Adipose tissue (tissue), 3 donors: ENCODE data around the gene MINAR1. TPM values are rescaled to one million over a fixed set of nuclear protein-coding genes. Genes with fewer than 3 reads are reported as not detected.

Experiments used
- H3K27ac ChIP-seq: one replicate; pipeline ENCODE4 v1.5.1; 2013; ENCODE audit warnings: low read depth, low read length
- WGBS, 3 donors: extraction: QIAGEN DNeasy Blood & Tissue Kit; methylation state at CpG; one replicate each; pipeline ENCODE4 v1.1.7; 2013; 5-methylcytosine and 5-hydroxymethylcytosine counted together
- polyA plus RNA-seq, 3 donors: library from polyadenylated mRNA; stranded (reverse); fragments of 200-250 nt; gene quantifications; one replicate each; pipeline ENCODE4 v1.2.3, GENCODE V29; 2013
- donor health status: healthy with polysubstance abuse.
- donor health status: Bipolar disorder and iron deficiency.
- donor health status: healthy.

The MINAR1 gene
- polyA plus RNA-seq, 3 donors, result 0.07 to 0.49 (median 0.22) TPM

DNA sequence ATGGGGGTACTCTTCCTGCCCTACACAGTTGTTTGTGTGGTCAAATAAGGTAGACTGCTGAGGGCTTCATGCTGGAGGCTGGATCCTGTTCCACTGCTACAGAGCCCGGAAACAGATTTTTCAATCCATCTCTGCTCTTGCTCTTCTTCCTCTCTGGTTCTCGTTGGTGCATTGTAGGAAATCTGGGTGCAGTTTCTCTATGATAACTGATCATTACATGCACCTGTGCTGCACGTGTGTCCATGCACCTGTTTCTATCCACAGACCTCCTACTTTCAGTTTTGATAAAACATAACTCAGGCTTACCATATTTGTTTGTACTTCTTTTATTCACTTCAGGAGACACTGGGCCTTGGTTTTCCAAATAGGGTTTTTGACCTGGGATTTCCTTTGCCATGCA is 21.3 kb downstream of the MINAR1 start:
- WGBS, 3 donors, result 68 to 84% (median 79%) methylated on average over 3 of the region's 3 CpGs
- no peak overlapping the region for H3K27ac ChIP-seq

DNA sequence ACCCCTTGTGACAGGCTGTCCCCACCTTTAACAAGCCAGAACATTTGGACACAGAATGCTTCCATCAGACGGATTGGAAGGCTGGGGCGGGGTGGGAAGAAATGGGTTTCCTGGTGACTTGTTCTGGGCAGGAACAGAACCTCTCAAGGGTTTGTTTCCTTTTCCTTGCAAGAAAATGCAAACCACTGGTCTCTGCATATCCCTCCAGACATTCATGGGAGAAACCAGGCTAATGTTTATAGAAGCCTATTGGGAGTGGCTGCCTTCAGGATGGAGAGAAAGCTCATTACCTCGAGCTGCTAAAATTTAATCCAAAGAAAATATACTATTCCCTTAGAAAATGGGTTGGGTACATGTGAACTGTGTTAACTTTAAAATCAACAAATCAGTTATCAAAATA is 21.9 kb downstream of the MINAR1 start:
- 64 to 80% (median 78%) methylated on average over 3 of the region's 3 CpGs for WGBS, 3 donors
- no peak overlapping the region for H3K27ac ChIP-seq

DNA sequence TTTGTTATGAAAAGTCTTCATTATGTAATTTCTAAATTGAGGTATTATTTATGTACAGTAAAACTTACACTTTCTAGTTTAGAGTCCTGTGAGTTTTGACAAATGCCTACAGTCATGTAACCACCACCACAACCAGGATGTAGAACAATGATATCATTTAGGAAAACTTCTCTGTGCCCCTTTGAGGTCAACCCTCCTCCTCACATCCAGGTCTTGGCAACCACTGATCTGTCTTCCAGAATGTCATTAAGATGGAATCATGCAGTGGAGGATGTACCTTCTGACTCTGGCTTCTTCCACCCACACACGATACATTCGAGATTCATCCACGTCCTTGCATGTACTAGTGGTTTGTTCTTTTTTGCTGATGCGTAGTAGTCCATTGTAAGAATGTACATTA is 23.2 kb downstream of the MINAR1 start:
- WGBS, 3 donors, result 90 to 93% (median 91%) methylated on average over 4 of the region's 4 CpGs
- H3K27ac ChIP-seq, result no peak overlapping the region

DNA sequence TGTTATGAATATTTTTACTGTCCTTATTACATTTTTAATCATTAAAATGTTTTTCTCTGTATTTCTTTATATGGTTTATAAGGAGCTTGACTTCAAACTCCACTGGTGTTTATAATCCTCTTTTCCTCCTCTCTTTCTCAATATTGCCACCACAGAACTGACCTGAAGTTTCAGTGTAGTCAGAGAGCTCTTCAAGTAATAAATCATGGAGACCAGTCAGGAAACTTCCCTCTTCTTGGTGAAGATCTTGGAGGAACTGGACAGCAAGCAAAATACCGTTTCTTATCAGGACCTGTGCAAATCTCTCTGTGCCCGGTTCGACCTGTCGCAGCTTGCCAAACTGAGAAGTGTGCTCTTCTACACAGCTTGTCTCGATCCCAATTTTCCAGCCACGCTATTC is 23.8 kb downstream of the MINAR1 start:
- 73 to 88% (median 83%) methylated on average over 6 of the region's 6 CpGs for WGBS, 3 donors

DNA sequence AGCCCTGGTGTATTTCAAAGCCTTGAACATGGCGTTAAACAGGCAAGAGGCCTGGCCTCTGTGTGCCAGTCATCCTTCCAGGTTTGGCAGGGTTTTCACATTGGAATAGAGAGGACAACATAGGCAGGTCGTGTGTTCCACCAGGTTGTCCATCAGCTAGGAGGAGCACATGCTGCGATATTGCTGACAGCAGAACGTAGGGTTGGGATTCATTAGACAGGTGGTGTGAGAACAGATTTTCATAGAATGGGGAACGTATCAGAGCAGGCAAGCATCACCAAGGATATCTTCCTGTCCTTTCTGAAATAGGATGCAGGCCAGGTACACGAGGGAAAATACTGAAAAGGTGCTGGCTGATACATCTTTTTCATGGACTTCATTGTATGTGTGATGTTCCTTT is 26.4 kb downstream of the MINAR1 start:
- H3K27ac ChIP-seq, result no peak overlapping the region
- 87 to 88% (median 87%) methylated on average over 6 of the region's 6 CpGs for WGBS, 3 donors

More for the DNA sequence above, 23.8 kb downstream of the MINAR1 start:
- H3K27ac ChIP-seq, result no peak overlapping the region

DNA sequence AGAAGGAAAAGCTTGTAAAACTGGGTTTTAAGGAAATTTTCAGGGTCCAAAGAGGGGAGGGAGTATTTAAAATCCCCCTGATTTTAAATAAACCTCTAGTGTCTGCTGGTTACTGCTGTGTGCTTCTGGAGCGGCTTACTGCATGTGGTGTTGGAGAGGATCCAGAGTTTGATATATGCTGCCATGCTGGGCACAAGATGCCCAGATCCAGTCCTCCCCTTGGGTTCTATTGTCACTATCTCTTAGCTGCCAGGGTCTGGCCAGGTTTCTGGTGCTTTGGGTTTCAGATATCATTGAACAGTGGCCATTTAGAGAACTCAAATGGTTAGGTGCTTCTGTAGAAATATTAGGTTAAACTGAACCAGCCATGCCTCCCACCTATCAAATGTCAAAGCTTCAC is 27.5 kb downstream of the MINAR1 start:
- H3K27ac ChIP-seq, result no peak overlapping the region
- WGBS, 3 donors, result 96 to 100% (median 100%) methylated on average over 1 of the region's 1 CpG

DNA sequence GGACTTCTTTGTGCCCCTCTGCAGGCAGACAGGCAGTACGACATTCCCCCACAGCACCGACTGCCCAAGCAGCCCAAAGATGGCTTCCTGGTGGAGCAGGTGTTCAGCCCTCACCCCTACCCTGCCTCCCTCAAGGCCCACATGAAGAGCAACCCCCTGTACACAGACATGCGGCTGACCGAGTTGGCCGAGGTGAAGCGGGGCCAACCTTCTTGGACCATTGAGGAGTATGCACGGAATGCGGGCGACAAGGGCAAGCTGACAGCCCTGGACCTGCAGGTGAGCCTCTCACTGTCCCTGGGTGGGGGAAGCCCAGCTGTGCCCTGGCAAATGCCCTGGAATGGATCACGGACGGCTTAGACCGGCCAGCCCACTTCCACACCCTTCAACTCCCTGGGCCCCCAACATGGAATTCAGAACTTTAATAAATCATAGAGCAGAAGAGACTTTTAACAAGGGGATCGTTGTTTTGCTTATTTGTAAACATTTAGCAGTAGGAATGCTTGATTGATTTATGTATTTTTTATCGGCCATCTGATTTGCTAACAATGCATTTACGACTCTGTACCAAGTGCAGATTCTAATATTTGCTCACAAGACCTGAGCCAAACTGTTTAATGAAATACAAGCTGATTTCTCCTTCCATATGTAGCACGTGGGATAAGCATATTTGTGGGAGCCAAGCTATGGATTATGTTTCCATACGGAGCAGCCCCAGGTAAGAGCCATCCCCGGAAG is 31.1 kb downstream of the MINAR1 start:
- H3K27ac ChIP-seq, result no peak overlapping the region
- 61 to 89% (median 85%) methylated on average over 18 of the region's 18 CpGs for WGBS, 3 donors

DNA sequence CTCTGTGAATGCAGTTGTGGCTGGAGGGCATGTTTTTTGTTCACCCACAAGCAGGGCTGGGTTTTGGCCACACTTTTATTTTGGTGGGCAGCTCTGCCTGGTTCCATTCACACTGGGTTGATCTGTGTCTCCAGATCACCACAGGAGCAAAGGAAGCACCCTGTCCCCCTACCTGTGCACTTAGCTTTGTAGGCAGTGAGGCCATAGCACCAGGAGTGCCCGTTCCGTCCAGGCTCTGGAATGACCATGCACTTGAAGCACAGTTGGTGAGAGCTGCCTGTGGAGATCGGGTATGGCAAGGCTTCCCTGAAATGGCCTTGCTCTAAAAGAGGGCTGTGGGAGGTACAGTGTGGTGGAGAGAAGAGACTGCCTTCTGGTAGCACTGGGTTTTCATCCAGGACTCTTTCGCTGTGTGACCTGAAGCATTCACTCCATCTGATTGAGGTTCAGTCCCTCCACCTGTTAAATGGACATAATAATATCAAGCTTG is 31.7 kb downstream of the MINAR1 start:
- no peak overlapping the region for H3K27ac ChIP-seq
- WGBS, 3 donors, result 85 to 91% (median 89%) methylated on average over 4 of the region's 4 CpGs

DNA sequence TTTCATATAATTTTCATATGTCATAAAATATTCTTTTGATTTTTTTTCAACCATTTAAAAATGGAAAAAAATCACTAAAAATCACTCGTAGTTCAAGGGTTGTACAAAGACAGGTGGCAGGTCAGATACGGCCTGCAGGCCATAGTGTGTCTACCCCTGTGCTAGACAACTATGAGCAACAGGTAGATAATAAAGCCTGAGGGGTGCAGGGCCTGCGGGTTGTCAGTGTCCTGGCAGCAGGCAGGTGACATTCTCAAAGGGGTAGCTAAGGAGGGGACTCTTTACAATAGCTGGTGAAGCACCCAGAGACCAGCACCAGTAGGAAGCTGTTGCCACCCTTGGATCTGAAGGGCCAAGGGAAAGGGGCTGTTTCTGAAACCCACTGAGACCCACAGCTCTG is 34.4 kb downstream of the MINAR1 start:
- H3K27ac ChIP-seq, result no peak overlapping the region
- WGBS, 3 donors, result 90 to 92% (median 91%) methylated on average over 3 of the region's 3 CpGs

DNA sequence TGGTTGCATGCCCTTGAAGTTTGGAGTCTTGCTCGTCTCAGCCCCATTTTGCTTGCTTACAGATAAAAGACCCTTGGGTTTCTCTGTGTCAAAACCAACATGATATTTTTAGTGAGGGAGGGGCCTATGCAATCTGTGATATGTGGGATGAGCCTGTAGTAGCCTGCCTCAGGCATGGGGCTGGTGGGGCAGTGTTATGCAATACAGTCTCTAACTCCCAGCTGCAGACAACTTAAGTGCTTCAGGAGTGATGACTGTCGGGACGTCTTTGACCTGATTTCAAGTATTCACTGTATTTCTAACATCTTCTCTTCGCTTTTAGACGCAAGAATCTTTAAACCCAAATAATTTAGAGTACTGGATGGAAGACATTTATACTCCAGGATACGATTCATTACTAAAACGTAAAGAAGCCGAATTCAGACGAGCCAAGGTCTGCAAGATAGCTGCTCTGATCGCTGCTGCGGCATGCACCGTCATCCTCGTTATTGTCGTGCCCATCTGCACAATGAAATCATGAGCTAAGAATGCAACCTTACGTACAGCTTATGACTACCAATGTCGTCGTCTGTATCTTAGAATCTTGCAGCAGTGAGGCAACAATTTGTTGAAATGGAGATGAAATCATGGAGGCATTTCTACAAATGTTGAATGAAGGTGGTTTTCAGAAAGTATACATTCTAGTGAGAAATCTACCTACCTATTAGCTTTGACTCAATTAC is 35.9 kb downstream of the MINAR1 start:
- 72 to 86% (median 85%) methylated on average over 17 of the region's 17 CpGs for WGBS, 3 donors
- H3K27ac ChIP-seq, result no peak overlapping the region

DNA sequence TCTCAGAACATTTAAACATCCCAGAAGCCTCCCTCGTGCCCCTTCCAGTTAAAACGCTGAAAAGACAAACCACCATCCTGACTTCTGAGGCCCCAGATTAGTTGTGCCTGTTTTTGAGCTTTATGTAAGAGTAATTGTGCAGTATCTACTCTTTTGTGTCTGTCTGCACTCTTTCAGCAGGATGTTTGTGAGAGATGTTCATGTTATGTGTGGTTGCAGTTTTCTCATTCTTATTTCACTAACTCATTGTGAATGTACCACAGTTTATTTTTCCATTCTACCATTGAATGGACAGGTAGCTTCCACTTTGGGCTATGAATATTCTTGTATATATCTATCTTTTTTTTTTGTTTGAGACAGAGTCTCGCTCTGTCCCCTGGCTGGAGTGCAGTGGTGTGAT is 40.3 kb downstream of the MINAR1 start:
- H3K27ac ChIP-seq, result no peak overlapping the region
- 83 to 87% (median 85%) methylated on average over 3 of the region's 3 CpGs for WGBS, 3 donors

DNA sequence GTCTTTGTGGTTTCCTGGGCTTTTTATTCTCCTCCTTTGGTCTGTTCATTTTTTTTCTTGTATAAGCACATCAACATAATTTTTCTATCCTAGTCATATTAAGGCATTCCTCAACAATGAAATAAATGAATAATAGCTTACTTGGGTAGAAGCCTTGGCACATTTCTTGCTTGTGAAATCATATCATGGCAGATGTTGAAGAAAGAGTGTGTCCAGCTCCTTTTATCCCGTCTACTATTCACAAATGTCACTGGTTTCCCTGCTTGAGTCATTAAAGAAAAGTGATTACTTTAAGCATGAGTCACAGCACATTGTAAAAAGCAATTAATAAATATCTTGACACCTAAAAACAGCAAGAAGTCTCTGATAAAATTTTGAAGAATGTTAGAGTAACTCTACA is 42.1 kb downstream of the MINAR1 start:
- no peak overlapping the region for H3K27ac ChIP-seq
- 47 to 52% (median 52%) methylated on average over 1 of the region's 1 CpG for WGBS, 3 donors

DNA sequence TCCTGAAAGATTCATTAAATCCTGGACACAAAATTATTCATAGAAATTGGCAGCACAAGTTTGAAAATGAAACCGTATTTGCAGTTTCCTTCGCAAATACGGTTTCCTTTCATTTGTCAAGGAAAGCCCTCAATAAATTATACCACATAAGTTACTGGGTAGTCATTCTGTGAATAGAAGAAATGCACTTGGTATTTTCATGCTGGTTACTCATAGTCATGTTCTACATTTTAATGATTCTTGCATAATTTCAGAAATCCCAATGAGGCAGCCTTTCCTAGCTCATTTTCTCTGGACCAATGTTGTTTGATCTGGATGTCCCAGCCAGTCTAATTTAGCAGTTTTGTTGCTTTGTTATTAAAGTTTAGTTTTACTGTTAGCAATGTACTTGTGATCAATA is 43.2 kb downstream of the MINAR1 start:
- 19 to 80% (median 31%) methylated on average over 3 of the region's 3 CpGs for WGBS, 3 donors

DNA sequence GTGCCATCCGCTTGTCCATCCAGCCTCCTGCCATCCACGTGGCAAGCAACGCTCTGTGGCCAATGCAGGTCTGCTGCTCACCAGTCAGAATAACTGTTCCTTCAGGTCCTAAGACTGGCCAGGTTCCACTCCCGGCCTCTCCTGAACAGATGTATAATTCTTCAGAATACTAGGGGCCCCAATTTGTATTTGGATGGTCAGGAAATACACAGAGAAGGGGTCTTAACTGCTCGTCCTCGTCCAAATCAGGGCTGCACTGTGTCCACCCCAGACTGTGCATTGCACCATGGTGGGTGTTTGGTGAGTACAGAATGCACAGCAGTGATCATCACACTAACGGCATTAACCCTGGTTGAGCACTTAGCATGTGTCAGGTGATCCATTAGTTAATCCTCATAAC is 46.0 kb downstream of the MINAR1 start:
- WGBS, 3 donors, result 84 to 93% (median 89%) methylated on average over 7 of the region's 7 CpGs
- no peak overlapping the region for H3K27ac ChIP-seq

More for the DNA sequence above, 43.2 kb downstream of the MINAR1 start:
- no peak overlapping the region for H3K27ac ChIP-seq

DNA sequence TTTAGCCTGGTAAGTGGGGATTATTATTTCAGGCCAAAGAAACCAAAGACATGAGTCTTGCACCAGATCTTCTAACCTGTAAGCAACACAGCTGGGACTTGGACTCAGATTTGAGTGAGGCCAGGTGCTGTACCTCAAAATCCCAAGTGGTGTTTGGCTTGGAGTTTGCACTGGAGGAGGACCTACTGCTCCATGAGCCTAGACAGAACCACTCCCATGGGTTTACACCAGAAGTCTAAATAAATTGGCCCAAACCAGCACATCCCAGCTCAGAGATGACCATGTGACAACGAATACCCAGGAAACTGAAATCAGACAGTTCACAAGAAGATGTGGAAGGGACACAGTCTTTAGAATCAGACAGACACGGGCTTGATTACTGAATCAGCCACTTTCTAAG is 47.5 kb downstream of the MINAR1 start:
- WGBS, 3 donors, result 68 to 82% (median 81%) methylated on average over 2 of the region's 2 CpGs
- no peak overlapping the region for H3K27ac ChIP-seq

DNA sequence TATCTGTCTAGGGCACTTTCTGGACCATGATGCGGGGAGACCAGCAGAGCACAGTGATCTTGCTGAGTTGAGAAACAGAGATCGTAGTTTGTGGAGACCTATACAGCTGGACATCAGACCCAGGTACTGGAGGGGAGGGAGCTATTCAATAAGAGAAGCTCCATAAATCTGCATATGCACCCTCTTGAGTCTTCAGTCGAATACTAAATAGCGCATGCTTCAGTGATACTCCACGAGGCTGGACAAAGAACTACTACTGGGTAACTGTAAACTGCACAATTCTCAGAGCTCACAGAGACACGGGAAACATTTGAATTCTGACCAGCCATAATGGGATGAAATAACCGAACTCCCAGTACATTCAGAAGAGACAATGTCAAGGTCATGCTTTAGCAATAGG is 49.7 kb downstream of the MINAR1 start:
- 81 to 89% (median 84%) methylated on average over 7 of the region's 7 CpGs for WGBS, 3 donors
- H3K27ac ChIP-seq, result no peak overlapping the region
